GM12873 (cell line): ENCODE results near the gene SUV39H2.

ENCODE experiments used
- CTCF ChIP-seq: IDR thresholded peaks from 2 replicates; pipeline ENCODE4 v1.5.1; 2012; ENCODE audit warnings: low read depth, mild to moderate bottlenecking, moderate library complexity, low read length, control low read depth; ENCODE audit not compliant: insufficient read depth; ENCODE audit errors: missing control alignments

The SUV39H2 gene

DNA sequence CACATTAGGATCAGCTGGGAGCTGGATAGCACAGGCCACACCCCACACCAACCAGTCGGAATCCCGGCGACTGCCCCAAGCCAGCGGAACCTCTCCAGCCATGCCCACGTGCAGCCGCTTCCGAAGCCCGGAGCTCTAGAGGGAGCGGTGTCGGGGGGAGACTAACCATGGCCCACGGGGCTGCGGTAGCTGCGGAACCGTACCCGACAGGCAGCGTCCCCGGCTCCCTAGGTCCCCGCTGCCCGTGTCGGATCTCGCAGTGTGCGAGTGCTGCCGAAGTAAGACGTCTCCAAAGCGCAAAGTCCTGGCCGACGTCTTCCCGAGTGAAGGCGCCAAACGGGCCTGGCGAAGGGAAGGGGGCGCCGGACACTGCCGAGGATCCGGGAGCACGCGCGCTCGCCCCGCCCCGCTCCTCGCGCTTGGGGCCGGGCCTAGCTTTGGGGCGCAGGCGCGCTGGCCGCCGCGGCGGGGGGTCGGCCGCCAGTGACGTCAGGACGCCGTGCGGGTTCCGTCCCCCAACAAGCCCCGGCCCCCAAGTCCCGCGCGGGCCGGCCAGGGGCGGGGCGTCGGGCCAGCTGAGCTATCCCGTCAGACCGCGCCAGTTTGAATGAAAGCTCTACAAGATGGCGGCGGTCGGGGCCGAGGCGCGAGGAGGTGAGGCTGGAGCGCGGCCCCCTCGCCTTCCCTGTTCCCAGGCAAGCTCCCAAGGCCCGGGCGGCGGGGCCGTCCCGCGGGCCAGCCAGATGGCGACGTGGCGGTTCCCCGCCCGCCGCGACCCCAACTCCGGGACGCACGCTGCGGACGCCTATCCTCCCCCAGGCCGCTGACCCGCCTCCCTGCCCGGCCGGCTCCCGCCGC lies at the start of gene SUV39H2:
Gene SUV39H2 (plus strand): TSS at position 601 of the 858 bp plus-strand sequence. CDS start 23 bp downstream, at position 624.
- TF ChIP-seq CTCF: no peak

DNA sequence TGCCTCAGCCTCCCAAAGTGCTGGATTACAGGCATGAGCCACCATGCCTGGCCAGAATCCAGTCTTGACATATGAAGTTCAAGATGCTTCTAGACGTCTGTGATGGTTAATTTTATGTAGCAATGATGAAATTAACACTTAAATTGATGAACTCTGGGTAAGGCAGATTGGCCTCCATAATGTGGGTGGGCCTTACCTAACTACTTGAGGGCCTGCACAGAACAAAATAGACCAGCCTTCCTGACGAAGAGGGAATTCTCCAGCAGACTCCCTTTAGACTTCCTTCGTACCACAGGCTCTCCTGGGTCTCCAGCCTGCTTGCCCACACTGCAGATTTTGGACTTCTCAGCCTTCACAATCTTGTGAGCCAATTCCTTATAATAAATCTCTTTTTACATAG lies 45.6 kb upstream of the SUV39H2 start:
- TF ChIP-seq CTCF: no peak

DNA sequence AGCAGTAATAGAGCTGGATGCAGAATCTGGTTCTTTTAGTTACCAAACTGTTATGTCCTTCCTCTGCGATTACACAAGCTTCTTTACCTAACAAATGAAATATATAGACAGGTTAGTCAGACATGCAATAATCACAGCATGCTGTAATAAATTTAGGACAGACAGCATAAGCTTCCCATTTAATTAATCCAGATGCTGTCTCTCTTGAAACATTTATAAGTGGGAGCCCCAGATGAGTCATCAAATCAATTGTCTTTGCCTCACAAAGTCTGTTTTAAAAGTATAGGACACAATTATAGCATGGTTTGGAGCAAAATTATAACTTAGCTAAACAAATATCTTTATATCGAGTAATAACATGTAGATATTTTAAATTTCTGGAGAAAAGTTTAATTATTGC lies 42.5 kb upstream of the SUV39H2 start:
- TF ChIP-seq CTCF: no peak

GRCh38 chr10:14837003-14837756 lies 41.5 kb upstream of the SUV39H2 start:
- TF ChIP-seq CTCF: no peak

DNA sequence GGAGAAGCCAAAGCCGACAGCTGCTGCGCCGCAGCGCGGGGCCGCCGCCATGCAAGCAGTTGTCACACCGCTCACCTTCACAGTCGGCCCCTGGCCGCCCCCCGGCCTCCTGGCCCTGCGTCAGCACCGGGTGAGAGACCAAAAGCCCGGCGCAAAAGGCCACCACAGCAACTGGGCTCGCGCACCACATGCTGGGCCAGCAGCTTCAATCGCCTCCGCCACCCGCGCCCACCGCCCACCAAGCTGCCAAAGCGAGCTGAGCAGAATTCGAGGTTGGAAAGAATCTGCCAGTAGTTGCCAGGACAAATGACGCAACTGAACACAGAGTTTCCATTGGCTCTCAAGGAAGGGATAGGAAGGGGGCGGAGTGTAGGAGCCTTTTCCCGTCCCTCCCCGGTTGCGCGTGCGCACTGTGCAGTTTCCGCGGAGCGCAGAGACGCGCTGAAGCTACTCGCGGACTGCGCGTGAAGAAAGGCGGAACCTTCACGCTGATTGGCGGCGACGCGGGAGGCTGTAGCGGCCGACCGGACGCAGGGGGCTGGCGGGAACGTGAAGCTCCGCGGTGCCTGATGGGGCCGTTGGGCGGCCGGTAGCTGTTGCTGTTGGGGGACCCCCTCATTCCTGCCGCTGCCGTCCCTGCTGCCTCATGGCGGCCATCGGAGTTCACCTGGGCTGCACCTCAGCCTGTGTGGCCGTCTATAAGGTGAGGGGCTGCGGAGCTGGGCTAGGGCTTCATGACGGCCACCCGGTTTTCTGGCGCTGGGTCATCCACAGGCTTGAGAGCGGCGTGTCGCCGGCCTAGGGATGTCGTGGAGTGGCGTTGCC lies 40.7 kb upstream of the SUV39H2 start, which contains the start of the genes CDNF, HSPA14 and MSANTD7:
Gene CDNF (minus strand): TSS at position 281 of the 825 bp plus-strand sequence. CDS start 91 bp downstream, at position 190.
Gene HSPA14 (plus strand): TSS at position 550 of the 825 bp plus-strand sequence. CDS start 97 bp downstream, at position 647.
Gene MSANTD7 (plus strand): TSS at position 550 of the 825 bp plus-strand sequence. CDS start 3,979 bp downstream, outside the sequence.
- no peak for TF ChIP-seq CTCF

GRCh38 chr10:14838582-14839304 lies 39.9 kb upstream of the SUV39H2 start:
- no peak for TF ChIP-seq CTCF
